Activated gamma-delta T cell treated with Interleukin-2 at 50 U/mL for 16 hours (primary cell): ENCODE measurements around the gene AUTS2.

Experiments
- DNase-seq: peaks from one replicate; pipeline ENCODE4 v3.0.0-alpha.2; 2020

Gene AUTS2

GRCh38 chr7:69598081-69598486, at the start of gene AUTS2:
AUTS2 (plus strand) TSS chr7:69598475; CDS start chr7:69599654, 1,179 bp downstream.
- peak; percentile 29 for DNase-seq

GRCh38 chr7:69550991-69551390, 47.3 kb upstream of the AUTS2 start:
- no peak for DNase-seq

- no peak for DNase-seq
Measured at GRCh38 chr7:69553190-69553589, 45.1 kb upstream of the AUTS2 start.

DNA sequence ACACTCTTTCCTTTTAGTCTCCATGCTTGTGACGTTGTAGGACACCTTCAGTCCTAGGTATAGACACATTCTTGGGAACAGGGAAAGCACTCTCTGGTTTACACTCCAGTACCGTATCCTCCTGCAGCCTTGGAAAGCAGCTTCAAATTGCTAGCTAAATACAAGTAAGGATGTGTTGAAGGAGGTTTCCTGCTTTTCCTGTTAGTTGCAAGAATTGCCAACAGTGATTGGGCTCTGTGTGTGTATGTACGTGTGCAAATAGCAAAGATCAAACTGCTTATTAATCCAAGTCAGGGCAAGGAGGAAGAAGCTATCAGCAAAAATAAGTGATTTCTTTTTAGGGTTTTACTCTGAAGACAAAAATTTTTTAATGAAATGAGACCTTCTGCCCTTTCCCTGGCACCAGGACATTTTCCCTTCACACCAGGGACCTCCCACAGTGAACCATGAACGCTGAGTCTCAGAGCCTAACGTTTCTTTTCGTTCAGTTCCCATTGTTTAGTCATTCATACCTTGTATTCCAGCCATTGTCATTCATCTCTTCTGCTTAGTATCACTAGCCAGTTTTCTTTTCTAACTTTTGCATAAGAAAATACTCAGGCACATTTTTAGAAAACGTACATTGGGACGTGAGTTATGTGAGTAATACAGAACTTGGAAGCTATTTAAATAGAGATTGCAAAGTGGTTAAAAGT, 36.9 kb upstream of the AUTS2 start:
- no peak for DNase-seq

DNA sequence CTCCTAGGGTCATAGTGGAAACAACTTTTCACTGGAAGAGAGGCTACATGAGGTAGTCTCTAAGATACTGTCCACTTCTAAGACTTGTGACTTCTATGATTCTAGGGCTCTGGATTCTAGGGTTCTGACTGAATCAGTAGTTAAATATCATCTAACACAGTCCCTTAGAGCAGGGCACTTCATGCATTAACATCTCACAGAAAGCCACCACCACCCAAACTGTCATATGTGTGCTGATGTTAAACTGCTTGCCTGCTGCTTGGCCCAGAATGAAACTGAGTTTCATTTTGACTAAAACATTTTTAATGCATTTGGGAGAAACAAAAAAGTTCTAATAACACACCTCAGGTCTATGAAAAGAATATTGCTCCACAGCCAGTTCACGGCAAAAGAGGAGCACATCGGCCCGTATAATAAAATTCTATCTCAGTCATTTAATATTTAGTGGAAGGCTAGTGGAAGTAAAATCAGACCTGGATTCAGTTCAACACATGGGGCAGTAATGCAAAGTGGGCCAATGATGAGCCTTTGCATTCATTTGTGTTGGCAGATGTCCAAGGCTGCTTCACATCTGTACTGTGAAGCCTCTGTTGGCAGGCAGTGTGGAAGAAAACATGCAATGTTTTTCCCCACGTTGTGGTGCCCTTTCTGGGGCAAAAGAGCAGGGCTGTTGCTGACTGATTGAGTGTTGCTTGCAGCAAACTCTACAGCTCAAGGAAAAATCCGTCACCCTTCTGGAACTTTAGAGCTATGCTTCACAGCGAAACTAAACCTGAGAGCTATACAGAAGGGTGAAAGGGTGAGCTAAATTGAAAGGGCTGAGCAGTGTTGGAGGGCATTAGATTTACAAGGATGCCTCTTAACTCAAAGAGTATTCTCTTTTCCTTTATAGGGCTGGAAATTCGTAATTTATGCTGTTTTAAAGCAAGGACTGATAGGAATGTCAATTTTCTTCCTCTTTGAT, 33.5 kb upstream of the AUTS2 start:
- no peak for DNase-seq

DNA sequence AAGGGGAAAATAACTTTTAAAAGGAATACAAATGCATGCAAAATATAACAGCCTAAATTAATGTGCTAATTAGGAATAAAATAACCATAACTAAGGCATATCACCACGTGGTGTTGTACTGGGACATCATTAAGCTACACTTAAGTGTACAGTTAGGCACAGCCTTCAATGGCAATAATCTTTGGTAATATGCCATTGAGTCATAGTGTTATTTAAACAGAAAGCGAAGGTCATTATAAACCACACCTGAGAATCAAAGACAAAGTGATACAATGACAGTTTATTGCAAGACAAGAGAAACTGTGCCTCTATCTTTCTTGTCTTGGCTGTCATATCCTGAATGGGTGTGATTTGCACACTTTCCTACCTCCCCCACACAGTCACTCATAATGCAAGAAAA, 30.5 kb upstream of the AUTS2 start:
- no peak for DNase-seq

DNA sequence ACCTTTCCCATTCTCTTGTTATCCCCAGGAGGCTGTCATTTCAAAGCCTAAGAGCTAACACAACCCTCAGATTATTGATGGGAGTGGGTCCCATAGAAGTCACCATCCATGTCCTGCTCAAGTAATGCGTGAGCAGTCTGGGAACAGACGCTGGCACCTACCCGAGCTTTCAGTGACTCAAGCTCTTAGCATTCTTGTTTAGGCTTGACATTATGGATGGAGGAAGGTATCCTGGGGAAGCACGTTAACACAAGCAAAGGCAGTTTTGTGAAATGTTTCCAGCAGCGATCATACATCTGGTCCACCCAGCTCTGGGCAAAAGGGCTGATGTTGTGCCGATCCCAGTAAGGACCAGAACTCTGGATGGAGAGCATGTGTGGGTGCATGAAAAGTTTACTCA, 30.0 kb upstream of the AUTS2 start:
- DNase-seq, result no peak

GRCh38 chr7:69575651-69576050, 22.6 kb upstream of the AUTS2 start:
- DNase-seq, result no peak

DNA sequence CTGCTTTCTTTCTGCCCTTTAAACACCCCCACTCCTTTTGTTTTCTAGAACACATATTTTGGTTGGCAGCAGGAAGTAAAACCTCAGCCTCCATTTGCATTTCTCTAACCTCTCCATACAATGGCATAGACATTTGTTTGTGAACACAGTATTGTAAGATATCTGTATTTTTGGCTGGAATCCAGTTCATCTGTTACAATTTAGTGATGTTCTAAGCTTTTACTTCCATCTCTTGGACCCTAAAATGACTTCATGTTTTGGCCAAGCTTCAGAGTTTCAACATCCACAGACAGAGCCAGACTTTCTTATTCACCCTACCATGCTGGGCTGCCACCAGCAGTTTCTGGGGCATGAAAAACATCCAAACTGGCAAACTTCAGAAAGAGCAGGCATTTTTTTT, 21.1 kb upstream of the AUTS2 start:
- no peak for DNase-seq

GRCh38 chr7:69585169-69585568, 13.1 kb upstream of the AUTS2 start:
- no peak for DNase-seq

GRCh38 chr7:69586321-69586720, 12.0 kb upstream of the AUTS2 start:
- no peak for DNase-seq

DNA sequence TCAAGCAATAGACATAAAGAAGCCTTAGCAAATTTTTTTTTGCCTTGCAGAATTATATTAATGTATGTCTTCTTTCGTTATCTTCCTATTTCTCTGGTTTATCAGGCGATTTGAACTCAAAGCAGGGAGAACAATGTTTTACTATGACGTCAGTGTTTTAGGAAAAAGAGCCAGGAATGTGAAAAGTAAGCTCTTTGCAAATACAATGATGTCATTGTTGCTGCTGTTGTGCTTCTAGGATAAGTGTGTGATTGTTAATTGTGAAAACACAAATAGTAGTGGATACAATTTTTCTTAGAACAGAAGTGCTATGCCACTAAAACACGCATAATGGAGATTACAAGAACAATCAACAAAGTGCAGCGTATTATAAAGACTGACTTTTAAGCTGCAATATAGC, 9.5 kb upstream of the AUTS2 start:
- no peak for DNase-seq

DNA sequence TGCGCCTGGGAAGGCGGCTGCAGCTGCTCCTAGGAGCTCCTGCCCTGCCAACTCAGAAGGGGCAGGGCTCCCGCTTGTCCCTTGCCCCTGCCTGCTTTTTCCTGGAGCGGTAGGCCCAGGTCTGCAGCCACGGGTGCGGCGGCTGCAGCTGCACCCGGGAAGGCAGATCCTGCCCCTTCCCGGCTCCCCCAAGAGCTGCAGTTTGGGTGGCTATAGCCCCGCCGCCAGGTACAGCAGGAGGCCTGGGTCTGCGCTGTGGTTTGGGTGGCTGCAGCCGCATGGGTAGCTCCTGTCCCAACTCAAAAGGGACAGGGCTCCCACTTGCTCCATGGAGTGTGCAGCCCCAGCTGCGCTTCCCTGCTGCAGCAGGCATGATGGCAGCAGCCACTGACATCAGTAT, 6.5 kb upstream of the AUTS2 start:
- DNase-seq, result no peak

- no peak for DNase-seq
Measured at GRCh38 chr7:69593511-69593910, 4.8 kb upstream of the AUTS2 start.

DNA sequence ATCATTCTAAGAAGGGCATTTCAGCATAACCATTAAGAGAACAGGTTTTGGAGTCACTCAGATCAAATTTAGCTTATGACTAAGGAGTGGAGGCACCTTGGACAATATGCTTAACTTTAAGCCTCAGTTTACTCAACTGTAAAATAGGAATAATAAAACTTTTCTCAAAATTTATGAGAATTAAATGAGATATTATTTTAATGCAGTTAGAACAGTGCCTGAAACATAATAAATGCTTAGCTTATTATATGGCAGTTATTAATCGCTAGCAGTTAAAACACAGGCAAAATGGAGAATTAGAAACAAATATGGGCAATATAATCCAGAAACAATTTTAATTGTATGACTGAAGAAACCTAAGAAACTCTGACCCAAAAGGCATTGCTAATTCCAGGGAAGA, 2.9 kb upstream of the AUTS2 start:
- DNase-seq, result no peak

GRCh38 chr7:69596056-69596455, 2.2 kb upstream of the AUTS2 start:
- no peak for DNase-seq

GRCh38 chr7:69596723-69597277, 1.5 kb upstream of the AUTS2 start:
- DNase-seq, result no peak

DNA sequence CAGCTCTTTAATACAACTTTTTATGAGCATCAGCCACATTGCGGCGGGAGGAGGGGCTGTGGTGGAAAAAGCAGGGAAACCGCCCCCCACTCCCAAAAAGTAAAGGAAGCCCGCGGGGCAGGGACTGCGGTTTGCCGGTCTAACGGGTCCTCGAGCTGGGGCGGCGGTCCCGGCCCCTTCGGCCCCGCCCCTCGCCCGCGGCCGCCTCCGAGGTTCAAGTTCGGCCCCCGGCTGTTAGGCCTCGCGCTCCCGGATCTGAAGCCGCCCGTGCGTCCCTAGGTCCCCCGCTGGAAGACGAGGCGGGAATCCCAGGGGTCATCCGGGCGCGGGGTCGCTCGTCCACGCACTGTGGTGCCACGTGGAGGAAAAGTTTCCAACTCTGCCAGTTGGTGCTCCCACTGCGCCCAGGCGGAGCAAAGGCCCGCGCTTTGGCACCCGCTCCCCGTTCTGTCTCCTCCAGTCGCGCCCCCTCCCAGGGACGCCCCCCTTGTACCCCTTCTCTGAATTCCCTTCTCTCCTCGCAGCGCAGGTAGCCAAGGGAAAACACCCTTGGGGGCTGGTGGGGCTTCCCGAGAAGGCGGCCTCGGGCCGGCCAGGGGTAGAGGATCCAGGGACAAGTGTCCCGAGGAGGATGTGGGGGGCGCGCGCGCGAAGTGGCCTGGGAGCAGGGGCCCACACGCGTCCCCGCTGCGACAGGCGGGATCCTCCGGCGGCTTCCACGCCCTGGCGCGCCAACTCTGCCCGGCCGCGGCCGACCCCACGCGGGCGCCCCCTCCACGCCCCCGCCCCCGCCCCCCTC, 798 bp upstream of the AUTS2 start:
- no peak for DNase-seq

DNA sequence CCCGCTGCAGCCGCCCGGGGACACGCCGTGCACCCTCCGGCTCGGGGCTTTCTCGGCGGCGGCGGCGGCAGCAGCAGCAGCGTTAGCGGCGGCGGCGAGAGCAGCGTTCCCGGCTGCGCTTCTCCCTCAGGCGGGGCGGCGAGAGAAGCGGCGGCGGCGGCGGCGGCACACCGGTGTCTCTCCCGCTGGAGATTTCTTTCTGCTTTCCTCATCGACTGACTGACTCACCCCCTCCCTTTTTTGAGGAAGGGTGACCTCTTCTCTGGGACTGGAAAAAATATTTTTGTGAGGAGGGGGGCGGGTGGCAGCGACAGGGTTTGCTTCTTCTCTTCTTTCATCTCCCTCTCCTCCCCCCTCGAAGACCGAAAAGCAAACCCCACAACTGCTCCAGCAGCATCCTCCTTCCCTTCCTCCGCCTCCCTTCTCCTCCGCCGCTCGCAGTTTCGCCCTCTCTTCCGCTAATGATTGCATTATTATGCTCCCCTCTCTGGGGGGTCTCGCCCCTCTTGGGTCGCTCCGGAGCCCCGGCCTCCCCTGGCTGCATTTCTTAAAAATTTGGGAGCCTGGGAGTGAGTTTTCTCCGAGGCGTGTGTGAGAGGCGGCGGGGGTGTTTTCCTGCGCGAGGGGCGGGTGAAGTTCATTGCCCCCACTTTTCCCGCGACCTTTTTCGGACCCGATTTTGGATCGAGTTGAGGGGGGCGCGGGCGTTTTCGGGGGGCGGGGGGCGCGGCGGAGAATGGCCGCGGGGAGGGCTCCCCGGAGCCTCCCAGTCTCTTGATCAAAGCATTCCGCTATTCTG, 411 bp downstream of the AUTS2 start:
- DNase-seq, result no peak

GRCh38 chr7:69599286-69599954, 1.1 kb downstream of the AUTS2 start:
- no peak for DNase-seq

DNA sequence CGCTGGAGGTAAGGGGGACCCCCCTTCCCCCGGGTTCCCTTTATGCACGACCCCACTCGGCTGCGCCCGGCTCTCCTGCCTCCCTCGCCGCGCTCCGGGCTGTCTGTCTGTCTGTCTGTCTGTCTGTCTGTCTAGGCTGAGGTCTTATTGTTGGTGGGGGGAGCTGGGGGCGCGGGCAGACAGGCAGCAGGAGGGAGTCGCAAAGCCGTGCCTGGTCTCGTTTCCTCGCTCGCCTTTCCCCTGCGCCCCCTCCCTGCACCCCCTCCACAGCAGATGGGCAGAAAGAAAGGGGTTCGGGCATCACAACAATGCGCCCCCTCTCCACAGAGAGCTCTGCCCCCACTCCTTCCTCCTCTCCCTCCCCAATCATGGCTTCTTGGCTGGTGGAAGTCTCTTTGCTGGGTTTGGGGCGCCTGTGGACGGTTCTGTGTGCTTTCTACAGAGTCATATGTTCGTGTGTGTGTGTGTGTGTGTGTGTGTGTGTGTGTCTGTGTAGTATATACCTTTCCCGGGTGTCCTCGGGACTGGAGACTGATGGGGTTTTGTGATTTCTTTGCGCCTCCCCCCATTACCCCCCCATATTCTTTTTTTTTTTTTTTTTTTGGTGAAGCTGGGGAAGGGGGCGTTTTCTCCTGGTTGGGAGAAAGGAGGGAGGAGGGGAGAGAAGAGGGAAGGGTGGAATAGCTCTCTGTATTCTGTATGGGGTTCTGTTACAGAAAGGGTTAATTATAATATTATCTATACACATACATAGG, 1.9 kb downstream of the AUTS2 start:
- no peak for DNase-seq
